Measurements from ENCODE around the gene MAPK8IP3. TPM values are rescaled to one million over a fixed set of nuclear protein-coding genes. Genes with fewer than 3 reads are reported as not detected.
"Not testable (repeated sequence)": the region's sequence is repeated elsewhere in the genome, so short reads cannot be mapped to it uniquely, and the experiment has no call there.

The MAPK8IP3 gene
- polyA plus RNA-seq, 1 donor from 2014 or later, result 5.9 TPM

- no peaks in the 10 kb centered on the region for H3K27me3 Mint-ChIP-seq
- peaks cover 5% of the 10 kb centered on the region for H3K36me3 Mint-ChIP-seq
- no peak overlapping the region for H3K4me3 Mint-ChIP-seq
- peaks cover 0 to 1% (median 0%) of the 10 kb centered on the region in 3 donors for H3K9me3 Mint-ChIP-seq
- peak overlapping the region in 1 of 3 donors; percentile 45 for H3K27ac Mint-ChIP-seq
- H3K4me1 Mint-ChIP-seq, result peaks cover 0 to 9% (median 4%) of the 10 kb centered on the region in 3 donors
These were observed 25.1 kb downstream of the MAPK8IP3 start for GRCh38 chr16:1731073-1731472.

DNA sequence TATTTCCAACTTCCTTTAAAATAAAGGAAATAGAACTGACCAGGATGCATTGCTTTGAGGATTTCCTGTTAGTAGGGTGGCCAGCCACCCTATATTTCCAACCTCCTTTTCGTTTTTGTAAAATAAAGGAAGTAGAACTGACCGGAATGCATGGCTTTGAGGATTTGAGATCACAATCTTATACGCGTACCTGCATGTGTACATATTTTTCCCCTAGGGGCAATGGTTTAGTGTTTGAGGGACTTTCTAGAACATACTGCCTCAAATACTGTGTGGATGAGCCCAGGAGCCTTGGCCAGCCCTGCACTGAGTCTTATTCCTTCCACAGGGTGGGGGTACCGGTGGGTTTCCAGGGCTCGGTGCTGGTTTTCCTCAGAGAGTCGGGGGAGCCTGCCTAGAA lies 25.6 kb downstream of the MAPK8IP3 start:
- Mint-ChIP-seq H3K27me3 (no peaks in the 10 kb centered on the region), H3K4me1 (peaks cover 0 to 7% (median 4%) of the 10 kb centered on the region in 3 donors), H3K27ac (peak overlapping the region in 2 of 3 donors; percentile 77 to 78)

GRCh38 chr16:1732071-1732470 lies 26.1 kb downstream of the MAPK8IP3 start:
- peaks cover 0 to 1% (median 0%) of the 10 kb centered on the region in 3 donors for H3K9me3 Mint-ChIP-seq
- no peaks in the 10 kb centered on the region for H3K27me3 Mint-ChIP-seq
- H3K4me1 Mint-ChIP-seq, result peaks cover 0 to 4% (median 1%) of the 10 kb centered on the region in 3 donors
- H3K27ac Mint-ChIP-seq, result peak overlapping the region in 2 of 3 donors; percentile 77 to 78
- peaks cover 5% of the 10 kb centered on the region for H3K36me3 Mint-ChIP-seq
- peak overlapping the region in 1 of 4 donors; percentile 33 for H3K4me3 Mint-ChIP-seq

More for the DNA sequence above, 25.6 kb downstream of the MAPK8IP3 start:
- peak overlapping the region in 1 of 4 donors; percentile 33 for H3K4me3 Mint-ChIP-seq
- H3K9me3 Mint-ChIP-seq, result peaks cover 0 to 1% (median 0%) of the 10 kb centered on the region in 3 donors
- H3K36me3 Mint-ChIP-seq, result peaks cover 5% of the 10 kb centered on the region

GRCh38 chr16:1732551-1732987 lies 26.6 kb downstream of the MAPK8IP3 start:
- not testable (repeated sequence) for H3K36me3 Mint-ChIP-seq, H3K9me3 Mint-ChIP-seq, H3K4me1 Mint-ChIP-seq, H3K27me3 Mint-ChIP-seq, H3K4me3 Mint-ChIP-seq
- peak overlapping the region in 1 of 3 donors; percentile 63 for H3K27ac Mint-ChIP-seq

GRCh38 chr16:1734123-1734522 lies 28.1 kb downstream of the MAPK8IP3 start:
- Mint-ChIP-seq H3K4me3 (no peak overlapping the region), H3K27me3 (no peaks in the 10 kb centered on the region), H3K27ac (no peak overlapping the region), H3K4me1 (no peaks in the 10 kb centered on the region), H3K36me3 (no peaks in the 10 kb centered on the region), H3K9me3 (peaks cover 0 to 1% (median 0%) of the 10 kb centered on the region in 3 donors)

DNA sequence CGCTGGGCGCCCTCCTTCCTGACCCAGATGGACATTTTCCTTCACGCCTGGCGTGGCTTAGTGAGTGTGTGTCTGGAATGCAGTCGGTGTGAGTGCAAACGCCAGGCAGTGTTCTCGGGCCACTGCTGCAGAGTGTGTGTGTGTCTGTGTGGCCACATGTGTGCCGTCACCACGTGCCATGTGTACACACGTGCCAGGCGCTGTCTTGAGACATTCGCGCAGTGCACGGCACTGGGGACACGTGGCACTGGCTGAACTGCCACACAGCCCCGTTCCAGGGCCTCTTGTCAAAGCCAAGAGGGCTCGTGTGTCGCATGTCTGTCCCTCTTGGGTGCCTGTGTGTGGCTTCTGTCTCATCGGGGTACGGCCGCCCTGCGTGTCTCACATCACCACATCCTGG lies 28.8 kb downstream of the MAPK8IP3 start:
- no peaks in the 10 kb centered on the region for H3K9me3 Mint-ChIP-seq
- H3K27ac Mint-ChIP-seq, result peak overlapping the region in 1 of 3 donors; percentile 12
- H3K36me3 Mint-ChIP-seq, result no peaks in the 10 kb centered on the region
- H3K4me3 Mint-ChIP-seq, result no peak overlapping the region
- no peaks in the 10 kb centered on the region for H3K27me3 Mint-ChIP-seq
- H3K4me1 Mint-ChIP-seq, result no peaks in the 10 kb centered on the region

DNA sequence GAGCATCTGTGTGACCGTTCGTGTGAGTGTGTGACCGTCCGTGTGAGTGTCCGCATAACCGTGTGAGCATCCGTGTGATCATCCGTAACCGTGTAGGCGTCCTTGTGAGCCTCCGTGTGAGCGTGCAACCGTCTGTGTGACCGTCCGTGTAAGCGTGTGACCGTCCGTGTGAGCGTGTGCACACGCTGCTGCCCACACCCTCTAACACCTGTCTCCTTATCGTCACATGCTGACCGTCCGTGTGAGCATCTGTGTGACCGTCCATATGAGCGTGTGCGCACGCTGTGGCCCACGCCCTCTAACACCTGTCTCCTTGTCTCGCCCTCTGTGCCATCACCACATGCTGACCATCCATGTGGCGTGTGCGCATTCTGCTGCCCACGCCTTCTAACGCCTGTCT lies 34.2 kb downstream of the MAPK8IP3 start:
- Mint-ChIP-seq H3K27ac (no peak overlapping the region), H3K27me3 (no peaks in the 10 kb centered on the region), H3K4me1 (no peaks in the 10 kb centered on the region), H3K36me3 (no peaks in the 10 kb centered on the region), H3K4me3 (no peak overlapping the region), H3K9me3 (no peaks in the 10 kb centered on the region)

GRCh38 chr16:1740781-1741490 lies 34.9 kb downstream of the MAPK8IP3 start:
- no peaks in the 10 kb centered on the region for H3K9me3 Mint-ChIP-seq
- H3K27me3 Mint-ChIP-seq, result no peaks in the 10 kb centered on the region
- no peaks in the 10 kb centered on the region for H3K4me1 Mint-ChIP-seq
- peak overlapping the region in 1 of 3 donors; percentile 76 for H3K27ac Mint-ChIP-seq
- no peak overlapping the region for H3K4me3 Mint-ChIP-seq
- H3K36me3 Mint-ChIP-seq, result no peaks in the 10 kb centered on the region

- H3K9me3 Mint-ChIP-seq, result no peaks in the 10 kb centered on the region
- H3K4me3 Mint-ChIP-seq, result no peak overlapping the region
- no peaks in the 10 kb centered on the region for H3K36me3 Mint-ChIP-seq
- no peaks in the 10 kb centered on the region for H3K4me1 Mint-ChIP-seq
- H3K27me3 Mint-ChIP-seq, result no peaks in the 10 kb centered on the region
- no peak overlapping the region for H3K27ac Mint-ChIP-seq
These were observed 35.7 kb downstream of the MAPK8IP3 start for GRCh38 chr16:1741553-1742165.

- H3K4me1 Mint-ChIP-seq, result no peaks in the 10 kb centered on the region
- no peaks in the 10 kb centered on the region for H3K9me3 Mint-ChIP-seq
- no peak overlapping the region for H3K4me3 Mint-ChIP-seq
- no peaks in the 10 kb centered on the region for H3K36me3 Mint-ChIP-seq
- no peaks in the 10 kb centered on the region for H3K27me3 Mint-ChIP-seq
- peak overlapping the region in 1 of 3 donors; percentile 43 for H3K27ac Mint-ChIP-seq
These were observed 37.7 kb downstream of the MAPK8IP3 start for GRCh38 chr16:1743376-1744337.

DNA sequence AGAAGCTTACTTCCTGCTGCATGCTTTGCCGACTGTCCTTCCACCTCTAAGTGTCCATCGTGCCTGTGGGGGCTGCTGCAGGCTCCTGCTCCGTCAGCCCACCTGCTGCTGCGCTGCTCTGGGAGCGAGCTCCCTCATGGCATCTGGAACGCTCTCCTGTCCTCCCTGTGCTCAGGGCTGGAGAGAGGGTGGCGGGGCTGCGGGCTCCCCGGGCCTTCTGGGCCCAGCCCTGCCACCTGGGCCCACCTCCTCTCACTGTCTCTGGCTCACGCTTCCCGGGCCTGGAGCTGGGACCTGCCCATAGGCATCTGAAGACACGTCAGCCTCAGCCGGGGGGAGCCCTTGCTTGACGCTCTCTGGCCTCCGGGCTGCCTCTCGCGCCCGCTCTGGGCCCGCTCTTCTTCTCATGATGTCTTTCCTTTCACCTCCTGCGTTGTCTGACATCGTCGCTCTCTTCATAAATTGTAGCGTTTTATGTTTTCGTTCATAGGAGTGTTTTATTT lies 38.4 kb downstream of the MAPK8IP3 start:
- no peaks in the 10 kb centered on the region for H3K4me1 Mint-ChIP-seq
- no peaks in the 10 kb centered on the region for H3K36me3 Mint-ChIP-seq
- H3K9me3 Mint-ChIP-seq, result no peaks in the 10 kb centered on the region
- no peak overlapping the region for H3K4me3 Mint-ChIP-seq
- H3K27ac Mint-ChIP-seq, result peak overlapping the region in 2 of 3 donors; percentile 39 to 43
- no peaks in the 10 kb centered on the region for H3K27me3 Mint-ChIP-seq

DNA sequence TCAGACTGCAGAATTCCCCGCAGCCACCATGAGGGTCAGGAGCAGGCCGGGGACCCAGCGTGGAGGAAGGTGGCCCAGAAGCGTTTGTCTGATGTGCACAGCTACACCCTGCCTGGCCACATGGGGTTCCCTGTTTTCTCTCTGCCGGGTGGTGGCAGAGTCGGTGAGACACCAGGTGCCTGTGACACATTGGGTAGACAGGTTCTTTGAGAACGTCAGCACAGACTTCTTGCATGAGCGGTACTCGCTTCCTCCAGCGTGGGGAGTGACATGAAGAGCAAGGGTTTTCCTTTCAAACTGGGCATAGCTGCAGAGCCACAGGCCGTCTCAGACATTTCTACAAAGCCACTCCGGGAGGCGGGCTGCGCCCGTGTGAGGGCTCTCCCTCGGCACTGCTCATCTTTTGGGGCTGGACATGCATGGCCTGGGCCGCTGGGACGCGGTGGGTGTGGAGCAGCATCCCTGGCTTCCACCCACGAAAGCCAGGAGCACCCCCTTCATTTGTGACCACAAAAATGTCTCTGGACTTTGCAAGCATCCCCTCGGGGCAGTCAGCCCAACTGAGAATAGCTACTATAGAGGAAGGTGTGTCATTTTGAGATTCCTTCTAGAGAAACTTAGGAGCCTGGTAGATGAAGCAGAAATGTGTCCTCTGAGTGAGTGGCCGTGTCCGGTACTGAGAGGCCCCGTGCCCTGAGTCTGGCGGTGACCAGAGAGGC lies 39.3 kb downstream of the MAPK8IP3 start:
- H3K4me3 Mint-ChIP-seq, result no peak overlapping the region
- H3K4me1 Mint-ChIP-seq, result no peaks in the 10 kb centered on the region
- H3K36me3 Mint-ChIP-seq, result no peaks in the 10 kb centered on the region
- H3K27ac Mint-ChIP-seq, result peak overlapping the region in 2 of 3 donors; percentile 39 to 64
- H3K27me3 Mint-ChIP-seq, result no peaks in the 10 kb centered on the region
- no peaks in the 10 kb centered on the region for H3K9me3 Mint-ChIP-seq

GRCh38 chr16:1745900-1746692 lies 40.1 kb downstream of the MAPK8IP3 start:
- Mint-ChIP-seq H3K36me3 (no peaks in the 10 kb centered on the region), H3K27ac (no peak overlapping the region), H3K4me3 (no peak overlapping the region), H3K27me3 (no peaks in the 10 kb centered on the region), H3K9me3 (no peaks in the 10 kb centered on the region), H3K4me1 (no peaks in the 10 kb centered on the region)

All from IgD-negative memory B cell (primary cell).